ENCODE measurements around the gene CA12.
A peak's percentile ranks its signal among the peaks of the same experiment; 100 is the strongest.

The CA12 gene

GRCh38 chr15:63402498-63403253, 21.0 kb upstream of the CA12 start:
- peak; percentile 66 for ATAC-seq (ENCODE audit: low read depth)

GRCh38 chr15:63401714-63402497, 20.3 kb upstream of the CA12 start:
- Histone ChIP-seq H3K27me3 (ENCODE audit: insufficient read depth, poor library complexity, severe bottlenecking) (no peaks in the 10 kb centered on the region), H3K36me3 (ENCODE audit: low read depth) (no peaks in the 10 kb centered on the region), H3K4me3 (ENCODE audit: severe bottlenecking) (no peak overlapping the region), H3K9me3 (ENCODE audit: severe bottlenecking) (no peaks in the 10 kb centered on the region), H3K27ac (ENCODE audit: poor library complexity, severe bottlenecking) (no peak overlapping the region), H3K4me1 (ENCODE audit: insufficient read depth, poor library complexity, severe bottlenecking) (peaks cover 3% of the 10 kb centered on the region)
- TF ChIP-seq CTCF (IDR thresholded peaks at IDR 0.05; ENCODE audit: poor library complexity, severe bottlenecking) = no peak
- DNase-seq (ENCODE audit: low spot score) = no peak
- ATAC-seq (ENCODE audit: low read depth) = no peak

More at GRCh38 chr15:63402498-63403253, 21.0 kb upstream of the CA12 start:
- Histone ChIP-seq H3K27ac (ENCODE audit: poor library complexity, severe bottlenecking) (no peak overlapping the region), H3K9me3 (ENCODE audit: severe bottlenecking) (no peaks in the 10 kb centered on the region), H3K4me3 (ENCODE audit: severe bottlenecking) (no peak overlapping the region), H3K4me1 (ENCODE audit: insufficient read depth, poor library complexity, severe bottlenecking) (peaks cover 3% of the 10 kb centered on the region), H3K36me3 (ENCODE audit: low read depth) (no peaks in the 10 kb centered on the region), H3K27me3 (ENCODE audit: insufficient read depth, poor library complexity, severe bottlenecking) (no peaks in the 10 kb centered on the region)
- DNase-seq (ENCODE audit: low spot score) = no peak
- TF ChIP-seq CTCF (IDR thresholded peaks at IDR 0.05; ENCODE audit: poor library complexity, severe bottlenecking) = peak; percentile 97

GRCh38 chr15:63401078-63401477, 19.4 kb upstream of the CA12 start:
- ATAC-seq (ENCODE audit: low read depth) (no peak), DNase-seq (ENCODE audit: low spot score) (no peak)
- no peak overlapping the region for H3K27ac ChIP-seq (ENCODE audit: poor library complexity, severe bottlenecking)
- no peak overlapping the region for H3K4me3 ChIP-seq (ENCODE audit: severe bottlenecking)
- H3K9me3 ChIP-seq (ENCODE audit: severe bottlenecking) = no peaks in the 10 kb centered on the region
- TF ChIP-seq CTCF (IDR thresholded peaks at IDR 0.05; ENCODE audit: poor library complexity, severe bottlenecking) = no peak
- H3K36me3 ChIP-seq (ENCODE audit: low read depth) = no peaks in the 10 kb centered on the region
- H3K4me1 ChIP-seq (ENCODE audit: insufficient read depth, poor library complexity, severe bottlenecking) = peaks cover 3% of the 10 kb centered on the region
- H3K27me3 ChIP-seq (ENCODE audit: insufficient read depth, poor library complexity, severe bottlenecking) = no peaks in the 10 kb centered on the region

- Histone ChIP-seq H3K4me3 (ENCODE audit: severe bottlenecking) (no peak overlapping the region), H3K4me1 (ENCODE audit: insufficient read depth, poor library complexity, severe bottlenecking) (no peaks in the 10 kb centered on the region), H3K27me3 (ENCODE audit: insufficient read depth, poor library complexity, severe bottlenecking) (no peaks in the 10 kb centered on the region), H3K9me3 (ENCODE audit: severe bottlenecking) (no peaks in the 10 kb centered on the region), H3K36me3 (ENCODE audit: low read depth) (no peaks in the 10 kb centered on the region), H3K27ac (ENCODE audit: poor library complexity, severe bottlenecking) (no peak overlapping the region)
- no peak for DNase-seq (ENCODE audit: low spot score)
- TF ChIP-seq CTCF (IDR thresholded peaks at IDR 0.05; ENCODE audit: poor library complexity, severe bottlenecking) = no peak
- no peak for ATAC-seq (ENCODE audit: low read depth)
Observed at GRCh38 chr15:63398456-63398855, 16.8 kb upstream of the CA12 start.
